K562 (cell line): Measurements from ENCODE around the gene GPSM3. TPM values are rescaled to one million over a fixed set of nuclear protein-coding genes. Genes with fewer than 3 reads are reported as not detected.

Source experiments
- COPS2 ChIP-seq: fragments of 450-650 bp; conservative IDR thresholded peaks from 2 replicates; pipeline ENCODE4 v1.6.1; 2016; ENCODE audit warnings: mild to moderate bottlenecking, moderate library complexity
- JUND ChIP-seq, 2 experiments: IDR thresholded peaks; 2 replicates in 1 of 2; 3 replicates in 1 of 2; pipeline ENCODE4 v1.6.1; 2011; ENCODE audit warnings: borderline replicate concordance in 2 of 2, low read depth in 2 of 2, low read length in 2 of 2, improper control_type of control experiment in 1 of 2, missing biosample characterization in 1 of 2, missing genetic modification characterization in 1 of 2, missing genetic modification reagents in 1 of 2
- MCM5 ChIP-seq: fragments of 450-650 bp; IDR thresholded peaks from 2 replicates; pipeline ENCODE4 v1.6.1; 2016; ENCODE audit warnings: low read depth
- MTA3 ChIP-seq: fragments of 450-650 bp; formaldehyde crosslinking; IDR thresholded peaks from 2 replicates; pipeline ENCODE4 v1.6.1; 2017; ENCODE audit warnings: mild to moderate bottlenecking, borderline replicate concordance
- NELFE ChIP-seq: IDR thresholded peaks from 2 replicates; pipeline ENCODE4 v1.6.1; 2011; ENCODE audit warnings: mild to moderate bottlenecking; ENCODE audit not compliant: insufficient read depth, insufficient read length
- RBFOX2 ChIP-seq: fragments of 200-400 bp; formaldehyde crosslinking; IDR thresholded peaks from 2 replicates; pipeline ENCODE4 v1.6.1; 2017; ENCODE audit warnings: low read depth, mild to moderate bottlenecking, low read length, moderate library complexity
- RBM17 ChIP-seq: fragments of 200-400 bp; formaldehyde crosslinking; IDR thresholded peaks from 2 replicates; pipeline ENCODE4 v1.6.1; 2017; ENCODE audit warnings: low read depth, mild to moderate bottlenecking, low read length, borderline replicate concordance
- ZNF586 ChIP-seq: fragments of 450-650 bp; formaldehyde crosslinking; conservative IDR thresholded peaks from 2 replicates; pipeline ENCODE4 v1.4.0; 2020; ENCODE audit warnings: mild to moderate bottlenecking, moderate library complexity
- polyA plus RNA-seq, 8 experiments: library from polyadenylated mRNA; depleted of rRNA in 4 of 8; stranded (reverse) in 5 of 8; unstranded in 3 of 8; fragments of >200 nt; fragmentation: Nextera tagmentation in 2 of 8; fragmentation: Illumina TruSeq in 1 of 8; extraction: Ambion mirVana in 2 of 8; extraction: Trizol in 1 of 8; gene quantifications; 2 replicates each; pipeline versions ENCODE4 v1.2.1 to v1.2.3, GENCODE V29; 2011 to 2014; ENCODE audit warnings: inconsistent platforms in 1 of 8, missing spikeins in 1 of 8
- total RNA-seq, 7 experiments: library from RNA; depleted of rRNA in 6 of 7; stranded (reverse); fragments of >200 nt in 6 of 7; fragmentation: Illumina TruSeq in 2 of 7; extraction: Trizol in 2 of 7; gene quantifications; 2 replicates each; pipeline versions ENCODE4 v1.2.1 to v1.2.3, GENCODE V29; 2011 to 2021; ENCODE audit warnings: low replicate concordance in 1 of 7
- TF ChIP-seq, protein P1 (sequence below), 2 experiments: fragments of 450-650 bp in 1 of 2; sonication (generic) in 1 of 2; formaldehyde crosslinking; conservative IDR thresholded peaks; 2 replicates each; pipeline versions ENCODE4 v1.4.0 to v1.8.1; 2020 to 2022; ENCODE audit warnings: mild to moderate bottlenecking in 1 of 2, missing genetic modification reagents in 1 of 2
- TF ChIP-seq, protein P2 (sequence below): IDR thresholded peaks from 3 replicates; pipeline ENCODE4 v1.6.1; 2011; ENCODE audit warnings: borderline replicate concordance, mild to moderate bottlenecking, moderate library complexity; ENCODE audit not compliant: insufficient read length; ENCODE audit errors: extremely low read depth
- TF ChIP-seq, protein P3 (sequence below): fragments of 250-450 bp; sonication (Bioruptor Pico); IDR thresholded peaks from 2 replicates; pipeline ENCODE4 v1.4.0; 2020

Gene GPSM3
- total and polyA plus RNA-seq, 9 of the 15 experiments (the other 6 are each of a cell fraction or from before 2014, with no cell fraction given) = 5.3 to 42.6 (median 24.4) TPM

DNA sequence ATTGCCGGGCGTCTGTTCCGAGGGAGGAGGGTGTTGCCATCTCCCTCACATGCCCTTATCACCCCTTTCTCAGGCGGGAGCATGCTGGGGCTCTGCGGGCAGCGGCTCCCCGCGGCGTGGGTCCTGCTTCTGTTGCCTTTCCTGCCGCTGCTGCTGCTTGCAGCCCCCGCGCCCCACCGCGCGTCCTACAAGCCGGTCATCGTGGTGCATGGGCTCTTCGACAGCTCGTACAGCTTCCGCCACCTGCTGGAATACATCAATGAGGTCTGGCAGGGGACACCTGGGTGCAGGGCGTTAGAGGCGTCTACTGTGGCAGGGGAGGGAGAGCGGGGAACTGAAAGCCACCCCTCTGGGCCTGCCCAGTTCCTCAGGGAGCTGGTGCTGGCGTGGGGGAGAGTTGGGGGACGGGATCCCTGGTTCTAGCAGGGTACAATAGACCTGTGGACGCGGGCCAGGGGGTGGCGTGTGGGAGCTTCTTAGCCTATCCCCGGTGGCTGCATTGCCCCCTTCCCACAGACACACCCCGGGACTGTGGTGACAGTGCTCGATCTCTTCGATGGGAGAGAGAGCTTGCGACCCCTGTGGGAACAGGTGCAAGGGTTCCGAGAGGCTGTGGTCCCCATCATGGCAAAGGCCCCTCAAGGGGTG lies 37.8 kb downstream of the GPSM3 start (continued):
- peak; percentile 41; the same call in 1 of the 2 replicates for TF ChIP-seq MTA3
- TF ChIP-seq COPS2 = no peak
- TF ChIP-seq ZNF586 (CRISPR knock-in tag) = no peak
- TF ChIP-seq MCM5 = no peak
- TF ChIP-seq NELFE = no peak
- peak; percentile 83 for TF ChIP-seq RBFOX2
- no peak for TF ChIP-seq RBM17
- no peak for TF ChIP-seq JUND (IDR thresholded peaks at IDR 0.05; ENCODE audit: borderline replicate concordance, low read depth, low read length)
- peak; percentile 39; the same call in 2 of the 3 replicates for TF ChIP-seq JUND (tag; IDR thresholded peaks at IDR 0.05; ENCODE audit: borderline replicate concordance, low read depth, low read length)
- TF ChIP-seq, protein P1, sequence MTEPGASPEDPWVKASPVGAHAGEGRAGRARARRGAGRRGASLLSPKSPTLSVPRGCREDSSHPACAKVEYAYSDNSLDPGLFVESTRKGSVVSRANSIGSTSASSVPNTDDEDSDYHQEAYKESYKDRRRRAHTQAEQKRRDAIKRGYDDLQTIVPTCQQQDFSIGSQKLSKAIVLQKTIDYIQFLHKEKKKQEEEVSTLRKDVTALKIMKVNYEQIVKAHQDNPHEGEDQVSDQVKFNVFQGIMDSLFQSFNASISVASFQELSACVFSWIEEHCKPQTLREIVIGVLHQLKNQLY (CRISPR knock-in tag; conservative IDR thresholded peaks at IDR 0.05) = 0 out of 4 replicates have a peak, but pooled peaks of 1 of the 2 experiments have one; percentile 65
- TF ChIP-seq, protein P2, sequence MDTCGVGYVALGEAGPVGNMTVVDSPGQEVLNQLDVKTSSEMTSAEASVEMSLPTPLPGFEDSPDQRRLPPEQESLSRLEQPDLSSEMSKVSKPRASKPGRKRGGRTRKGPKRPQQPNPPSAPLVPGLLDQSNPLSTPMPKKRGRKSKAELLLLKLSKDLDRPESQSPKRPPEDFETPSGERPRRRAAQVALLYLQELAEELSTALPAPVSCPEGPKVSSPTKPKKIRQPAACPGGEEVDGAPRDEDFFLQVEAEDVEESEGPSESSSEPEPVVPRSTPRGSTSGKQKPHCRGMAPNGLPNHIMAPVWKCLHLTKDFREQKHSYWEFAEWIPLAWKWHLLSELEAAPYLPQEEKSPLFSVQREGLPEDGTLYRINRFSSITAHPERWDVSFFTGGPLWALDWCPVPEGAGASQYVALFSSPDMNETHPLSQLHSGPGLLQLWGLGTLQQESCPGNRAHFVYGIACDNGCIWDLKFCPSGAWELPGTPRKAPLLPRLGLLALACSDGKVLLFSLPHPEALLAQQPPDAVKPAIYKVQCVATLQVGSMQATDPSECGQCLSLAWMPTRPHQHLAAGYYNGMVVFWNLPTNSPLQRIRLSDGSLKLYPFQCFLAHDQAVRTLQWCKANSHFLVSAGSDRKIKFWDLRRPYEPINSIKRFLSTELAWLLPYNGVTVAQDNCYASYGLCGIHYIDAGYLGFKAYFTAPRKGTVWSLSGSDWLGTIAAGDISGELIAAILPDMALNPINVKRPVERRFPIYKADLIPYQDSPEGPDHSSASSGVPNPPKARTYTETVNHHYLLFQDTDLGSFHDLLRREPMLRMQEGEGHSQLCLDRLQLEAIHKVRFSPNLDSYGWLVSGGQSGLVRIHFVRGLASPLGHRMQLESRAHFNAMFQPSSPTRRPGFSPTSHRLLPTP = no peak
- TF ChIP-seq, protein P3, sequence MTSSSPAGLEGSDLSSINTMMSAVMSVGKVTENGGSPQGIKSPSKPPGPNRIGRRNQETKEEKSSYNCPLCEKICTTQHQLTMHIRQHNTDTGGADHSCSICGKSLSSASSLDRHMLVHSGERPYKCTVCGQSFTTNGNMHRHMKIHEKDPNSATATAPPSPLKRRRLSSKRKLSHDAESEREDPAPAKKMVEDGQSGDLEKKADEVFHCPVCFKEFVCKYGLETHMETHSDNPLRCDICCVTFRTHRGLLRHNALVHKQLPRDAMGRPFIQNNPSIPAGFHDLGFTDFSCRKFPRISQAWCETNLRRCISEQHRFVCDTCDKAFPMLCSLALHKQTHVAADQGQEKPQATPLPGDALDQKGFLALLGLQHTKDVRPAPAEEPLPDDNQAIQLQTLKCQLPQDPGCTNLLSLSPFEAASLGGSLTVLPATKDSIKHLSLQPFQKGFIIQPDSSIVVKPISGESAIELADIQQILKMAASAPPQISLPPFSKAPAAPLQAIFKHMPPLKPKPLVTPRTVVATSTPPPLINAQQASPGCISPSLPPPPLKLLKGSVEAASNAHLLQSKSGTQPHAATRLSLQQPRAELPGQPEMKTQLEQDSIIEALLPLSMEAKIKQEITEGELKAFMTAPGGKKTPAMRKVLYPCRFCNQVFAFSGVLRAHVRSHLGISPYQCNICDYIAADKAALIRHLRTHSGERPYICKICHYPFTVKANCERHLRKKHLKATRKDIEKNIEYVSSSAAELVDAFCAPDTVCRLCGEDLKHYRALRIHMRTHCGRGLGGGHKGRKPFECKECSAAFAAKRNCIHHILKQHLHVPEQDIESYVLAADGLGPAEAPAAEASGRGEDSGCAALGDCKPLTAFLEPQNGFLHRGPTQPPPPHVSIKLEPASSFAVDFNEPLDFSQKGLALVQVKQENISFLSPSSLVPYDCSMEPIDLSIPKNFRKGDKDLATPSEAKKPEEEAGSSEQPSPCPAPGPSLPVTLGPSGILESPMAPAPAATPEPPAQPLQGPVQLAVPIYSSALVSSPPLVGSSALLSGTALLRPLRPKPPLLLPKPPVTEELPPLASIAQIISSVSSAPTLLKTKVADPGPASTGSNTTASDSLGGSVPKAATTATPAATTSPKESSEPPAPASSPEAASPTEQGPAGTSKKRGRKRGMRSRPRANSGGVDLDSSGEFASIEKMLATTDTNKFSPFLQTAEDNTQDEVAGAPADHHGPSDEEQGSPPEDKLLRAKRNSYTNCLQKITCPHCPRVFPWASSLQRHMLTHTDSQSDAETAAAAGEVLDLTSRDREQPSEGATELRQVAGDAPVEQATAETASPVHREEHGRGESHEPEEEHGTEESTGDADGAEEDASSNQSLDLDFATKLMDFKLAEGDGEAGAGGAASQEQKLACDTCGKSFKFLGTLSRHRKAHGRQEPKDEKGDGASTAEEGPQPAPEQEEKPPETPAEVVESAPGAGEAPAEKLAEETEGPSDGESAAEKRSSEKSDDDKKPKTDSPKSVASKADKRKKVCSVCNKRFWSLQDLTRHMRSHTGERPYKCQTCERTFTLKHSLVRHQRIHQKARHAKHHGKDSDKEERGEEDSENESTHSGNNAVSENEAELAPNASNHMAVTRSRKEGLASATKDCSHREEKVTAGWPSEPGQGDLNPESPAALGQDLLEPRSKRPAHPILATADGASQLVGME (CRISPR knock-in tag) = no peak
